Activated CD4-positive, alpha-beta T cell treated with anti-CD3 and anti-CD28 coated beads, Interleukin-2, Interleukin-4, amounts not matched to agents 100 ng/mL and 50 ng/mL, durations not matched to agents 16 hours and 8 hours (primary cell): Measurements from ENCODE around the gene SRPRA.
A peak's percentile ranks its signal among the peaks of the same experiment; 100 is the strongest.

Experiments
- DNase-seq: peaks from one replicate; pipeline ENCODE4 v3.0.0-alpha.2; 2020; ENCODE audit warnings: low spot score

The SRPRA gene

GRCh38 chr11:126229858-126230540 lies 38.7 kb downstream of the SRPRA start:
- DNase-seq, result no peak

GRCh38 chr11:126226334-126227084 lies 42.2 kb downstream of the SRPRA start:
- no peak for DNase-seq

- no peak for DNase-seq
These were observed 43.4 kb downstream of the SRPRA start for GRCh38 chr11:126225295-126225665.

- DNase-seq, result no peak
These were observed 43.9 kb downstream of the SRPRA start for GRCh38 chr11:126224647-126225294.

GRCh38 chr11:126219547-126219946 lies 49.1 kb downstream of the SRPRA start:
- DNase-seq, result no peak

- DNase-seq, result no peak
These were observed 51.2 kb downstream of the SRPRA start for GRCh38 chr11:126217491-126217890.

GRCh38 chr11:126216526-126217305 lies 52.0 kb downstream of the SRPRA start:
- DNase-seq, result peak; percentile 20

- no peak for DNase-seq
These were observed 53.9 kb downstream of the SRPRA start for GRCh38 chr11:126214841-126215240.

GRCh38 chr11:126214441-126214840 lies 54.3 kb downstream of the SRPRA start:
- DNase-seq, result no peak
